ENCODE data around the gene ADGRL4.

DNA sequence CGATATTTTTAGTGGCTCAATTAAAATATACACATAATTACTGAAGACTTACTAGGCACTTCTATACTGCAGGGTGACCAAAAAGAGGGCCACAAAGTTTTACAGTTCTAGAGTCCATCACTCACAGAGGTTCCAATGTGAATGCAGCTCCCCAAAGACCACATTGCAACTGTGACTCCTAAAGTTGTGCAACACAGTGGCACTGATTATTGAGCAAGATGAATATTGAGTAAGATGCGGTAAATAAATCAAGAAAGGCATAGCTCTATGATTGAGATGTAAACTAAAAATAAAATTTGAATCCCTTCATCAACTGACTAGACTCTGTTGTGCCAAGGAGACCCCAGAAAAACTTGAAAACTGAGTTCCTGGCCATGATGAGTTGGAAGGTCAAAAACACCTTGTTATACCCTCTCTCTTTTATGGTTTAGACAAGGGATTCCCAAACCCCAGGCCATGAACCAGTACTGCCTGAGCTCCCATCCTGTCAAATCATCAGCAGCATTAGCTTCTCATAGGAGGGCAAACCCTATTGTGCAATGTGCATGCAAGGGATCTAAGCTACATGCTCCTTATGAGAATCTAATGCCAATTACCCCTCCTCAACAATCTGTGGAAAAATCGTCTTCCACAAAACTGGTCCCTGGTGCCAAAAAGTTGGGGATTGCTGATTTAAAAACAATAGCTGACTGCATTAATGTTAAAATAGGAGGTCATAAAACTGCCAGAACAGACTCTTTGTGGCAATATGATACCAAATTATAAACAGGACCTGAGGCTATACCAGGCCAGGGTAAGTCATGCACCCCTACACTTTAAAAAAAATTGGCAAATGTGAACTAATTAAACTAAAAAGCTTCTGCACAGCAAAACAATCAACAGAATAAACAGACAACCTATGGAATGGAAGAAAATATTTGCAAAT, 94.3 kb downstream of the ADGRL4 start:
- TF ChIP-seq POLR2A (IDR thresholded peaks at IDR 0.05): no peak
- TF ChIP-seq, protein P1, sequence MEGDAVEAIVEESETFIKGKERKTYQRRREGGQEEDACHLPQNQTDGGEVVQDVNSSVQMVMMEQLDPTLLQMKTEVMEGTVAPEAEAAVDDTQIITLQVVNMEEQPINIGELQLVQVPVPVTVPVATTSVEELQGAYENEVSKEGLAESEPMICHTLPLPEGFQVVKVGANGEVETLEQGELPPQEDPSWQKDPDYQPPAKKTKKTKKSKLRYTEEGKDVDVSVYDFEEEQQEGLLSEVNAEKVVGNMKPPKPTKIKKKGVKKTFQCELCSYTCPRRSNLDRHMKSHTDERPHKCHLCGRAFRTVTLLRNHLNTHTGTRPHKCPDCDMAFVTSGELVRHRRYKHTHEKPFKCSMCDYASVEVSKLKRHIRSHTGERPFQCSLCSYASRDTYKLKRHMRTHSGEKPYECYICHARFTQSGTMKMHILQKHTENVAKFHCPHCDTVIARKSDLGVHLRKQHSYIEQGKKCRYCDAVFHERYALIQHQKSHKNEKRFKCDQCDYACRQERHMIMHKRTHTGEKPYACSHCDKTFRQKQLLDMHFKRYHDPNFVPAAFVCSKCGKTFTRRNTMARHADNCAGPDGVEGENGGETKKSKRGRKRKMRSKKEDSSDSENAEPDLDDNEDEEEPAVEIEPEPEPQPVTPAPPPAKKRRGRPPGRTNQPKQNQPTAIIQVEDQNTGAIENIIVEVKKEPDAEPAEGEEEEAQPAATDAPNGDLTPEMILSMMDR (IDR thresholded peaks at IDR 0.05): no peak

Measured in vagina (tissue), 2 donors.